SU-DHL-6 (cell line): ENCODE results near the gene ATP1A4.

Source experiments
- H2AFZ ChIP-seq: fragments of 200-600 bp; sonication (generic); 2 replicates; pipeline ENCODE4 v1.6.1; 2014; ENCODE audit warnings: low read depth, mild to moderate bottlenecking, moderate library complexity, mixed read lengths, antibody characterized with exemption, low read length; ENCODE audit not compliant: severe bottlenecking
- H3F3A ChIP-seq: fragments of 200-600 bp; shearing (Covaris generic); 2 replicates; pipeline ENCODE4 v1.6.0; 2016; ENCODE audit warnings: antibody characterized with exemption, mild to moderate bottlenecking; ENCODE audit not compliant: insufficient read depth
- H3K27ac ChIP-seq: fragments of 200-600 bp; sonication (generic); 2 replicates; pipeline ENCODE4 v1.5.1; 2016; ENCODE audit warnings: low read depth, mild to moderate bottlenecking, low read length, moderate library complexity, mixed read lengths
- H3K27me3 ChIP-seq: fragments of 200-600 bp; sonication (generic), shearing (Covaris generic); 2 replicates; pipeline ENCODE4 v1.6.0; 2014; ENCODE audit warnings: mild to moderate bottlenecking, low read length
- H3K36me3 ChIP-seq: fragments of 200-600 bp; sonication (generic); 2 replicates; pipeline ENCODE4 v1.6.1; 2014; ENCODE audit warnings: mild to moderate bottlenecking, low read length, mixed read lengths
- H3K4me2 ChIP-seq: fragments of 300-600, 200-600 bp; shearing (Covaris generic), sonication (generic); 2 replicates; pipeline ENCODE4 v1.6.0; 2014; ENCODE audit warnings: low read length, low read depth, mild to moderate bottlenecking; ENCODE audit not compliant: poor library complexity, severe bottlenecking
- H3K4me3 ChIP-seq: fragments of 200-600 bp; sonication (generic); 2 replicates; pipeline ENCODE4 v1.5.1; 2014; ENCODE audit warnings: antibody characterized with exemption, low read length, mild to moderate bottlenecking, mixed read lengths; ENCODE audit not compliant: insufficient read depth, poor library complexity, severe bottlenecking
- H3K79me2 ChIP-seq: fragments of 200-600 bp; sonication (generic); 2 replicates; pipeline ENCODE4 v1.6.1; 2014; ENCODE audit warnings: mild to moderate bottlenecking, low read length, moderate library complexity; ENCODE audit not compliant: insufficient read depth
- H3K9ac ChIP-seq: fragments of 200-600 bp; sonication (generic); 2 replicates; pipeline ENCODE4 v1.7.0; 2014; ENCODE audit warnings: mild to moderate bottlenecking, low read length
- H3K9me2 ChIP-seq: fragments of 200-600 bp; sonication (generic); replicated peaks from 2 replicates; pipeline ENCODE4 v1.6.1; 2014; ENCODE audit warnings: low read length; ENCODE audit not compliant: insufficient read depth
- H3K9me3 ChIP-seq: fragments of 200-600 bp; sonication (generic); 2 replicates; pipeline ENCODE4 v1.6.1; 2014; ENCODE audit warnings: low read length, mixed read lengths; ENCODE audit not compliant: insufficient read depth
- H4K20me1 ChIP-seq: fragments of 200-600 bp; sonication (generic); 2 replicates; pipeline ENCODE4 v1.6.1; 2014; ENCODE audit warnings: low read depth, mild to moderate bottlenecking, antibody characterized with exemption, low read length, moderate library complexity, mixed read lengths
- CTCF ChIP-seq: fragments of 200-600 bp; sonication (generic); IDR thresholded peaks from one replicate; pipeline ENCODE4 v1.5.1; 2017; ENCODE audit warnings: antibody characterized with exemption, mild to moderate bottlenecking, low read length, moderate library complexity; ENCODE audit not compliant: insufficient read depth, poor library complexity, severe bottlenecking
- EZH2phosphoT487 ChIP-seq: fragments of 200-600 bp; sonication (generic), shearing (Covaris generic); conservative IDR thresholded peaks from 2 replicates; pipeline ENCODE4 v1.6.1; 2018; ENCODE audit warnings: mild to moderate bottlenecking, antibody characterized with exemption, low read length, moderate library complexity, mixed read lengths

Gene ATP1A4

GRCh38 chr1:160127381-160127780 lies 24.0 kb upstream of the ATP1A4 start:
- H3K9me3 ChIP-seq = no peaks in the 10 kb centered on the region
- H3K4me3 ChIP-seq = no peak overlapping the region
- no peak overlapping the region for H3K9ac ChIP-seq
- no peak overlapping the region for H3K27ac ChIP-seq
- no peak overlapping the region for H2AFZ ChIP-seq
- no peaks in the 10 kb centered on the region for H3K36me3 ChIP-seq
- H4K20me1 ChIP-seq = no peaks in the 10 kb centered on the region
- TF ChIP-seq EZH2phosphoT487 (no peak), CTCF (no peak)
- no peaks in the 10 kb centered on the region for H3K9me2 ChIP-seq
- H3K4me2 ChIP-seq = no peak overlapping the region
- no peaks in the 10 kb centered on the region for H3K27me3 ChIP-seq
- H3F3A ChIP-seq = no peaks in the 10 kb centered on the region
- H3K79me2 ChIP-seq = no peaks in the 10 kb centered on the region

- Histone ChIP-seq H3K79me2 (no peaks in the 10 kb centered on the region), H3F3A (no peaks in the 10 kb centered on the region), H2AFZ (no peak overlapping the region), H3K4me2 (no peak overlapping the region), H3K4me3 (no peak overlapping the region), H3K9me2 (no peaks in the 10 kb centered on the region), H3K27ac (no peak overlapping the region), H3K27me3 (no peaks in the 10 kb centered on the region), H3K9me3 (no peaks in the 10 kb centered on the region), H4K20me1 (no peaks in the 10 kb centered on the region), H3K9ac (no peak overlapping the region), H3K36me3 (no peaks in the 10 kb centered on the region)
- no peak for TF ChIP-seq EZH2phosphoT487
- TF ChIP-seq CTCF = no peak
These were observed 23.4 kb upstream of the ATP1A4 start for GRCh38 chr1:160127865-160128523.

GRCh38 chr1:160128636-160129035 lies 22.8 kb upstream of the ATP1A4 start:
- Histone ChIP-seq H3K27ac (no peak overlapping the region), H3K27me3 (no peaks in the 10 kb centered on the region), H3F3A (no peaks in the 10 kb centered on the region), H3K79me2 (no peaks in the 10 kb centered on the region), H3K9ac (no peak overlapping the region), H3K36me3 (no peaks in the 10 kb centered on the region), H2AFZ (no peak overlapping the region), H3K9me2 (no peaks in the 10 kb centered on the region), H4K20me1 (no peaks in the 10 kb centered on the region), H3K9me3 (no peaks in the 10 kb centered on the region), H3K4me2 (no peak overlapping the region), H3K4me3 (no peak overlapping the region)
- TF ChIP-seq CTCF = no peak
- no peak for TF ChIP-seq EZH2phosphoT487
